ENCODE data around the gene ALPK1.

GRCh38 chr4:112270640-112271421, 26.3 kb upstream of the ALPK1 start:
- TF ChIP-seq TAF1 (IDR thresholded peaks at IDR 0.05; ENCODE audit: low read depth) (no peak), NFIC (IDR thresholded peaks at IDR 0.05) (no peak), EGR1 (IDR thresholded peaks at IDR 0.05) (no peak), REST (IDR thresholded peaks at IDR 0.05; ENCODE audit: low read depth) (no peak), EP300 (IDR thresholded peaks at IDR 0.05; ENCODE audit: borderline replicate concordance) (no peak), RAD21 (IDR thresholded peaks at IDR 0.05; ENCODE audit: low read depth) (no peak), CEBPB (IDR thresholded peaks at IDR 0.05) (no peak), FOXM1 (IDR thresholded peaks at IDR 0.05; ENCODE audit: borderline replicate concordance, low read depth) (no peak), CREB1 (IDR thresholded peaks at IDR 0.05; ENCODE audit: low read depth) (no peak), TEAD4 (IDR thresholded peaks at IDR 0.05) (no peak), ZBTB7A (IDR thresholded peaks at IDR 0.05; ENCODE audit: low read depth) (no peak), YY1 (IDR thresholded peaks at IDR 0.05; ENCODE audit: low read depth) (no peak)
- TF ChIP-seq, protein P1, sequence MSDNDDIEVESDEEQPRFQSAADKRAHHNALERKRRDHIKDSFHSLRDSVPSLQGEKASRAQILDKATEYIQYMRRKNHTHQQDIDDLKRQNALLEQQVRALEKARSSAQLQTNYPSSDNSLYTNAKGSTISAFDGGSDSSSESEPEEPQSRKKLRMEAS (IDR thresholded peaks at IDR 0.05) = no peak
- TF ChIP-seq, protein P2, sequence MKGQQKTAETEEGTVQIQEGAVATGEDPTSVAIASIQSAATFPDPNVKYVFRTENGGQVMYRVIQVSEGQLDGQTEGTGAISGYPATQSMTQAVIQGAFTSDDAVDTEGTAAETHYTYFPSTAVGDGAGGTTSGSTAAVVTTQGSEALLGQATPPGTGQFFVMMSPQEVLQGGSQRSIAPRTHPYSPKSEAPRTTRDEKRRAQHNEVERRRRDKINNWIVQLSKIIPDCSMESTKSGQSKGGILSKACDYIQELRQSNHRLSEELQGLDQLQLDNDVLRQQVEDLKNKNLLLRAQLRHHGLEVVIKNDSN (IDR thresholded peaks at IDR 0.05) = no peak

Data from Ishikawa (cell line).